Measurements from ENCODE around the gene ADAMTSL4. TPM values are rescaled to one million over a fixed set of nuclear protein-coding genes. Genes with fewer than 3 reads are reported as not detected.

ADAMTSL4 gene
- total and polyA plus RNA-seq, 2 donors (not counting 3 experiments of a cell fraction or from before 2014, with no cell fraction given): 0.73 to 1.0 TPM

DNA sequence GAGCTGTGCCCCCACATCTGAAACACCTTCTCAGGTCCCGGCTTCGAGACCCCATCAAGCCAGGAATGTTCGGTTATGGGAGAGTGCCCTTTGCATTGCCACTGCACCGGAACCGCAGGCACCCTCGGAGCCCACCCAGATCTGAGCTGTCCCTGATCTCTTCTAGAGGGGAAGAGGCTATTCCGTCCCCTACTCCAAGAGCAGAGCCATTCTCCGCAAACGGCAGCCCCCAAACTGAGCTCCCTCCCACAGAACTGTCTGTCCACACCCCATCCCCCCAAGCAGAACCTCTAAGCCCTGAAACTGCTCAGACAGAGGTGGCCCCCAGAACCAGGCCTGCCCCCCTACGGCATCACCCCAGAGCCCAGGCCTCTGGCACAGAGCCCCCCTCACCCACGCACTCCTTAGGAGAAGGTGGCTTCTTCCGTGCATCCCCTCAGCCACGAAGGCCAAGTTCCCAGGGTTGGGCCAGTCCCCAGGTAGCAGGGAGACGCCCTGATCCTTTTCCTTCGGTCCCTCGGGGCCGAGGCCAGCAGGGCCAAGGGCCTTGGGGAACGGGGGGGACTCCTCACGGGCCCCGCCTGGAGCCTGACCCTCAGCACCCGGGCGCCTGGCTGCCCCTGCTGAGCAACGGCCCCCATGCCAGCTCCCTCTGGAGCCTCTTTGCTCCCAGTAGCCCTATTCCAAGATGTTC, 4.3 kb downstream of the ADAMTSL4 start:
- TF ChIP-seq POLR2A (IDR thresholded peaks at IDR 0.05; ENCODE audit: low read depth, low read length) (peak; percentile 19), MYC (IDR thresholded peaks at IDR 0.05; ENCODE audit: low read depth, low read length) (no peak)
- no peaks in the 10 kb centered on the region for H4K20me1 ChIP-seq (replicated peaks; ENCODE audit: control insufficient read depth, extremely low read depth, insufficient read depth, low read length)
- intact Hi-C loops (cut with micrococcal nuclease) (no loop called here), dilution Hi-C loops (cut with MboI; ENCODE audit: extremely low pct_ligation_motif_present, low sequenced_read_pairs) (no loop called here)
- ChIA-PET POLR2A (no interaction called here), CTCF (interaction anchor here (1.1 kb wide), 1 partner anchor 298 kb away, joined by 3 read pairs; no protein-coding TSS in a partner anchor)
- H3K4me3 ChIP-seq (replicated peaks in 1 of 3; ENCODE audit: insufficient read depth in 1 of 3, low read depth in 1 of 3, low read length in 3 of 3): no peak overlapping the region
- H3K4me1 ChIP-seq (ENCODE audit: control insufficient read depth, extremely low read depth, insufficient read depth, low read length): peaks cover 23% of the 10 kb centered on the region
- H3K9ac ChIP-seq (replicated peaks; ENCODE audit: extremely low read depth, insufficient read depth, low read length): no peak overlapping the region
- no peak overlapping the region for H3K27ac ChIP-seq (ENCODE audit: insufficient read depth, low read depth, low read length)
- H3K79me2 ChIP-seq (ENCODE audit: control insufficient read depth, insufficient read depth, low read length): peaks cover 2% of the 10 kb centered on the region
- H2AFZ ChIP-seq (ENCODE audit: low read depth, low read length): no peak overlapping the region
- BruUV-seq (replicated peaks): no TSS peak
- H3K9me3 ChIP-seq (replicated peaks; ENCODE audit: control insufficient read depth, insufficient read depth, low read length): no peaks in the 10 kb centered on the region
- H3K27me3 ChIP-seq (ENCODE audit: control insufficient read depth in 2 of 2, insufficient read depth in 2 of 2, low read length in 2 of 2): no peaks in the 10 kb centered on the region
- H3K36me3 ChIP-seq (ENCODE audit: control insufficient read depth in 2 of 2, extremely low read depth in 1 of 2, insufficient read depth in 2 of 2, low read length in 2 of 2): peaks cover 0 to 4% of the 10 kb centered on the region in 2 experiments
- no peak overlapping the region for H3K4me2 ChIP-seq (ENCODE audit: insufficient read depth, low read length)
- DNase-seq (ENCODE audit: low read depth, low spot score) (no peak), FAIRE-seq (no peak)
- H3K9me1 ChIP-seq (replicated peaks; ENCODE audit: control insufficient read depth, extremely low read depth, insufficient read depth, low read length): no peaks in the 10 kb centered on the region

DNA sequence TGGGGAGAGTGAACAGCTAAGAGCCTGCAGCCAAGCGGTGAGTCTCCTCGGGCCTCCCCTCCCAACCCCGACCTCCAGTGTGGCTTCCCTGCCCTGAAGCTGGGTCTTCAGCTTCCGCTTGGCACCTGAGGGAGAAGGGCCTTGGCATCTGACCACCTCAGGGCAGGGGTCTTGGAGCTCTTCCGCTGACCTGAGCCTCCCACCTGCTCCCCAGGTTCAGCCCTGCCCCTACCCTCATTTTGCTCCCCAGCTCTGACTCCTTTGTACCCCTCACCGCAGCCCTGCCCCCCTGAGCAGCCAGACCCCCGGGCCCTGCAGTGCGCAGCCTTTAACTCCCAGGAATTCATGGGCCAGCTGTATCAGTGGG, 4.9 kb downstream of the ADAMTSL4 start:
- dilution Hi-C loops (cut with MboI; ENCODE audit: extremely low pct_ligation_motif_present, low sequenced_read_pairs) (no loop called here), intact Hi-C loops (cut with micrococcal nuclease) (no loop called here)
- no peak overlapping the region for H3K4me3 ChIP-seq (replicated peaks in 1 of 3; ENCODE audit: insufficient read depth in 1 of 3, low read depth in 1 of 3, low read length in 3 of 3)
- no peak for FAIRE-seq
- H3K9me1 ChIP-seq (replicated peaks; ENCODE audit: control insufficient read depth, extremely low read depth, insufficient read depth, low read length): no peaks in the 10 kb centered on the region
- peaks cover 25% of the 10 kb centered on the region for H3K4me1 ChIP-seq (ENCODE audit: control insufficient read depth, extremely low read depth, insufficient read depth, low read length)
- H3K36me3 ChIP-seq (ENCODE audit: control insufficient read depth in 2 of 2, extremely low read depth in 1 of 2, insufficient read depth in 2 of 2, low read length in 2 of 2): peaks cover 0 to 4% of the 10 kb centered on the region in 2 experiments
- no peak overlapping the region for H3K27ac ChIP-seq (ENCODE audit: insufficient read depth, low read depth, low read length)
- no peak for DNase-seq (ENCODE audit: low read depth, low spot score)
- ChIA-PET CTCF (interaction anchor here (1.1 kb wide), 1 partner anchor 298 kb away, joined by 3 read pairs; no protein-coding TSS in a partner anchor), POLR2A (no interaction called here)
- BruUV-seq (replicated peaks): no TSS peak
- peaks cover 2% of the 10 kb centered on the region for H3K79me2 ChIP-seq (ENCODE audit: control insufficient read depth, insufficient read depth, low read length)
- TF ChIP-seq FOS (IDR thresholded peaks at IDR 0.05; ENCODE audit: borderline replicate concordance, insufficient read depth, low read length) (no peak), MYC (IDR thresholded peaks at IDR 0.05; ENCODE audit: low read depth, low read length) (no peak), POLR2AphosphoS5 (IDR thresholded peaks at IDR 0.05; ENCODE audit: insufficient read depth, low read depth, low read length) (no peak), EZH2 (IDR thresholded peaks at IDR 0.05; ENCODE audit: borderline replicate concordance, low read depth, low read length, severe bottlenecking) (no peak), JUN (IDR thresholded peaks at IDR 0.05; ENCODE audit: borderline replicate concordance, insufficient read depth, insufficient read length, low read depth) (no peak), POLR2A (IDR thresholded peaks at IDR 0.05; ENCODE audit: low read depth, low read length) (no peak)
- TF ChIP-seq, protein P1, sequence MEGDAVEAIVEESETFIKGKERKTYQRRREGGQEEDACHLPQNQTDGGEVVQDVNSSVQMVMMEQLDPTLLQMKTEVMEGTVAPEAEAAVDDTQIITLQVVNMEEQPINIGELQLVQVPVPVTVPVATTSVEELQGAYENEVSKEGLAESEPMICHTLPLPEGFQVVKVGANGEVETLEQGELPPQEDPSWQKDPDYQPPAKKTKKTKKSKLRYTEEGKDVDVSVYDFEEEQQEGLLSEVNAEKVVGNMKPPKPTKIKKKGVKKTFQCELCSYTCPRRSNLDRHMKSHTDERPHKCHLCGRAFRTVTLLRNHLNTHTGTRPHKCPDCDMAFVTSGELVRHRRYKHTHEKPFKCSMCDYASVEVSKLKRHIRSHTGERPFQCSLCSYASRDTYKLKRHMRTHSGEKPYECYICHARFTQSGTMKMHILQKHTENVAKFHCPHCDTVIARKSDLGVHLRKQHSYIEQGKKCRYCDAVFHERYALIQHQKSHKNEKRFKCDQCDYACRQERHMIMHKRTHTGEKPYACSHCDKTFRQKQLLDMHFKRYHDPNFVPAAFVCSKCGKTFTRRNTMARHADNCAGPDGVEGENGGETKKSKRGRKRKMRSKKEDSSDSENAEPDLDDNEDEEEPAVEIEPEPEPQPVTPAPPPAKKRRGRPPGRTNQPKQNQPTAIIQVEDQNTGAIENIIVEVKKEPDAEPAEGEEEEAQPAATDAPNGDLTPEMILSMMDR (IDR thresholded peaks at IDR 0.05; ENCODE audit: extremely low read depth in 1 of 2, insufficient read depth in 1 of 2, low read depth in 1 of 2, low read length in 2 of 2): no peak
- TF ChIP-seq, protein P2, sequence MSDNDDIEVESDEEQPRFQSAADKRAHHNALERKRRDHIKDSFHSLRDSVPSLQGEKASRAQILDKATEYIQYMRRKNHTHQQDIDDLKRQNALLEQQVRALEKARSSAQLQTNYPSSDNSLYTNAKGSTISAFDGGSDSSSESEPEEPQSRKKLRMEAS (IDR thresholded peaks at IDR 0.05; ENCODE audit: insufficient read depth, insufficient read length): no peak
- no peaks in the 10 kb centered on the region for H3K27me3 ChIP-seq (ENCODE audit: control insufficient read depth in 2 of 2, insufficient read depth in 2 of 2, low read length in 2 of 2)
- no peak overlapping the region for H2AFZ ChIP-seq (ENCODE audit: low read depth, low read length)
- H4K20me1 ChIP-seq (replicated peaks; ENCODE audit: control insufficient read depth, extremely low read depth, insufficient read depth, low read length): no peaks in the 10 kb centered on the region
- no peak overlapping the region for H3K4me2 ChIP-seq (ENCODE audit: insufficient read depth, low read length)
- no peak overlapping the region for H3K9ac ChIP-seq (replicated peaks; ENCODE audit: extremely low read depth, insufficient read depth, low read length)
- H3K9me3 ChIP-seq (replicated peaks; ENCODE audit: control insufficient read depth, insufficient read depth, low read length): no peaks in the 10 kb centered on the region
